HepG2 (cell line): ENCODE results near the gene EPS8. TPM values are rescaled to one million over a fixed set of nuclear protein-coding genes. Genes with fewer than 3 reads are reported as not detected.

Experiments
- ATAC-seq: fragments of 200-7000 bp; cut with Tn5 transposase; 3 replicates; pipeline ENCODE4 v1.9.1; 2020; ENCODE audit warnings: mild to moderate bottlenecking, moderate library complexity
- BruUV-seq: library from RNA; stranded (reverse); fragments of 400-500 nt; replicated peaks from 2 replicates; lab custom pipeline; 2021; lab: Mats Ljungman, UMichigan
- CTCF ChIA-PET: fragments of 300-600 bp; formaldehyde crosslinking; extraction: SDS; loops from one replicate; lab custom pipeline; 2021; ENCODE audit warnings: low total read pairs, inconsistent platforms, low intra/inter-chr PET ratio; lab: Yijun Ruan, JAX
- POLR2A ChIA-PET: fragments of 350-600 bp; sonication (Branson Sonifier 250); formaldehyde crosslinking; loops from one replicate; lab custom pipeline; 2020; ENCODE audit warnings: antibody characterized with exemption, inconsistent platforms; lab: Yijun Ruan, JAX
- DNase-seq: peaks from one replicate; pipeline ENCODE4 v3.0.0-alpha.2; 2015; ENCODE audit warnings: low spot score
- FAIRE-seq: peaks from 3 replicates; lab custom pipeline; 2011; peaks lifted over from hg19 to GRCh38; lab: Jason Lieb, UNC
- H2AFZ ChIP-seq: one replicate; pipeline ENCODE4 v1.6.1; 2011; ENCODE audit warnings: low read length, inconsistent platforms
- H3K27ac ChIP-seq: fragments of 300-600 bp; 3 replicates; pipeline ENCODE4 v1.8.0; 2011; ENCODE audit warnings: mixed run types, mild to moderate bottlenecking, mixed read lengths, low read length, inconsistent platforms; ENCODE audit not compliant: insufficient read depth; ENCODE audit errors: extremely low read length
- H3K27me3 ChIP-seq, 2 experiments: fragments of 200-600 bp in 1 of 2; 2 replicates in 1 of 2; 3 replicates in 1 of 2; pipeline versions ENCODE4 v1.6.0 to v1.8.0; 2011; ENCODE audit warnings: low read length in 2 of 2, mild to moderate bottlenecking in 2 of 2, moderate library complexity in 2 of 2, inconsistent platforms in 1 of 2; ENCODE audit not compliant: insufficient read depth in 2 of 2, control insufficient read depth in 1 of 2
- H3K36me3 ChIP-seq, 2 experiments: fragments of 200-600 bp in 1 of 2; replicated peaks in 1 of 2; 2 replicates in 1 of 2; 3 replicates in 1 of 2; pipeline versions ENCODE4 v1.5.1 to v1.8.0; 2011; ENCODE audit warnings: low read length in 2 of 2, inconsistent platforms in 1 of 2; ENCODE audit not compliant: insufficient read depth in 2 of 2, control insufficient read depth in 1 of 2
- H3K4me1 ChIP-seq: 2 replicates; pipeline ENCODE4 v1.5.1; 2012; ENCODE audit warnings: low read length, inconsistent platforms; ENCODE audit not compliant: insufficient read depth
- H3K4me2 ChIP-seq: 2 replicates; pipeline ENCODE4 v1.6.0; 2011; ENCODE audit warnings: low read depth, low read length, inconsistent platforms
- H3K4me3 ChIP-seq, 3 experiments: fragments of 200-600 bp in 1 of 3; sonication (generic), shearing (Covaris generic) in 1 of 3; replicated peaks in 1 of 3; 2 replicates each; pipeline ENCODE4 v1.5.1; 2011 to 2016; ENCODE audit warnings: low read length in 3 of 3, inconsistent platforms in 2 of 3, low read depth in 2 of 3, mild to moderate bottlenecking in 2 of 3, control low read depth in 1 of 3, mixed read lengths in 1 of 3; ENCODE audit not compliant: insufficient read depth in 1 of 3
- H3K79me2 ChIP-seq: one replicate; pipeline ENCODE4 v1.6.1; 2011; ENCODE audit warnings: low read length, inconsistent platforms; ENCODE audit not compliant: insufficient read depth
- H3K9ac ChIP-seq: 2 replicates; pipeline ENCODE4 v1.6.0; 2011; ENCODE audit warnings: mild to moderate bottlenecking, low read depth, low read length, inconsistent platforms; ENCODE audit not compliant: insufficient read depth
- H3K9me3 ChIP-seq: 2 replicates; pipeline ENCODE4 v1.5.1; 2012; ENCODE audit warnings: mild to moderate bottlenecking, low read length
- H4K20me1 ChIP-seq: 2 replicates; pipeline ENCODE4 v1.6.0; 2011; ENCODE audit warnings: inconsistent platforms, mild to moderate bottlenecking, low read length, moderate library complexity; ENCODE audit not compliant: insufficient read depth
- HOXA3 ChIP-seq: sonication (generic); formaldehyde crosslinking; IDR thresholded peaks from 2 replicates; pipeline ENCODE4 v1.5.0; 2020; ENCODE audit warnings: missing genetic modification reagents
- KAT7 ChIP-seq: IDR thresholded peaks from 2 replicates; pipeline ENCODE4 v1.6.1; 2018; ENCODE audit warnings: borderline replicate concordance, missing compliant biosample characterization
- MTA1 ChIP-seq: sonication (generic); formaldehyde crosslinking; IDR thresholded peaks from 2 replicates; pipeline ENCODE4 v1.4.0; 2020; ENCODE audit warnings: missing genetic modification reagents, mild to moderate bottlenecking, borderline replicate concordance
- PCBP1 ChIP-seq: fragments of 200-400 bp; formaldehyde crosslinking; IDR thresholded peaks from 2 replicates; pipeline ENCODE4 v1.6.1; 2017; ENCODE audit warnings: mild to moderate bottlenecking, low read depth, low read length, borderline replicate concordance
- SALL2 ChIP-seq: sonication (generic); formaldehyde crosslinking; IDR thresholded peaks from 2 replicates; pipeline ENCODE4 v1.8.1; 2023; ENCODE audit warnings: mild to moderate bottlenecking, missing genetic modification reagents, inconsistent platforms
- SMC3 ChIP-seq: IDR thresholded peaks from 2 replicates; pipeline ENCODE4 v1.6.1; 2011; ENCODE audit warnings: low read length, improper control_type of control experiment
- STAG1 ChIP-seq: sonication (generic); formaldehyde crosslinking; IDR thresholded peaks from 2 replicates; pipeline ENCODE4 v1.4.0; 2020; ENCODE audit warnings: missing genetic modification reagents
- ZNF563 ChIP-seq: sonication (generic); formaldehyde crosslinking; IDR thresholded peaks from 2 replicates; pipeline ENCODE4 v1.8.0; 2022; ENCODE audit warnings: mild to moderate bottlenecking, moderate library complexity, missing genetic modification reagents
- ZNF670 ChIP-seq: sonication (generic); formaldehyde crosslinking; IDR thresholded peaks from 2 replicates; pipeline ENCODE4 v1.8.0; 2022; ENCODE audit warnings: mild to moderate bottlenecking, missing genetic modification reagents, borderline replicate concordance
- ZNF749 ChIP-seq: sonication (generic); formaldehyde crosslinking; IDR thresholded peaks from 2 replicates; pipeline ENCODE4 v1.8.0; 2022; ENCODE audit warnings: mild to moderate bottlenecking, missing genetic modification reagents, moderate library complexity, borderline replicate concordance
- ZNF891 ChIP-seq: sonication (generic); formaldehyde crosslinking; IDR thresholded peaks from 2 replicates; pipeline ENCODE4 v1.5.0; 2020; ENCODE audit warnings: mild to moderate bottlenecking, missing genetic modification reagents
- ZSCAN30 ChIP-seq: sonication (generic); formaldehyde crosslinking; IDR thresholded peaks from 2 replicates; pipeline ENCODE4 v1.5.0; 2020; ENCODE audit warnings: mild to moderate bottlenecking, missing genetic modification reagents
- WGBS: methylation state at CpG from one replicate; pipeline ENCODE4 v1.1.6; 2017; ENCODE audit warnings: low lambda C conversion rate; 5-methylcytosine and 5-hydroxymethylcytosine counted together
- in situ Hi-C: cut with HindIII; loops from 2 replicates; pipeline ENCODE4 v1.10.0; 2017; ENCODE audit warnings: low pct_unique_long_range_greater_than_20kb; ENCODE audit not compliant: extremely low pct_ligation_motif_present
- intact Hi-C: fragments of 100-400 bp; cut with micrococcal nuclease; formaldehyde crosslinking; loops from one replicate; pipeline ENCODE4 v1.10.0; 2022; ENCODE audit not compliant: unreplicated experiment
- polyA plus RNA-seq, 8 experiments: library from polyadenylated mRNA; depleted of rRNA in 3 of 8; stranded (reverse) in 7 of 8; unstranded in 1 of 8; fragments of >200 nt; fragmentation: Illumina TruSeq in 4 of 8; extraction: Trizol in 4 of 8; gene quantifications; 2 replicates each; pipeline versions ENCODE4 v1.2.1 to v1.2.3, GENCODE V29; 2011 to 2016; ENCODE audit warnings: low read depth in 4 of 8, missing spikeins in 1 of 8, mixed read lengths in 1 of 8; ENCODE audit not compliant: insufficient read depth in 1 of 8
- total RNA-seq, 5 experiments: library from RNA; depleted of rRNA; stranded (reverse); fragments of >200 nt; fragmentation: Illumina TruSeq; extraction: Trizol; gene quantifications; 2 replicates each; pipeline ENCODE4 v1.2.3, GENCODE V29; 2016; ENCODE audit warnings: low read depth in 1 of 5
- TF ChIP-seq, protein P1 (sequence below): sonication (generic); formaldehyde crosslinking; IDR thresholded peaks from 2 replicates; pipeline ENCODE4 v1.5.0; 2020; ENCODE audit warnings: mild to moderate bottlenecking, missing genetic modification reagents, moderate library complexity
- TF ChIP-seq, protein P2 (sequence below): sonication (generic); formaldehyde crosslinking; IDR thresholded peaks from 2 replicates; pipeline ENCODE4 v1.4.0; 2020; ENCODE audit warnings: missing genetic modification reagents

Gene EPS8
- total and polyA plus RNA-seq, 2 of the 13 experiments (the other 11 are each of a cell fraction or from before 2014, with no cell fraction given) = 37.1 to 43.4 TPM

DNA sequence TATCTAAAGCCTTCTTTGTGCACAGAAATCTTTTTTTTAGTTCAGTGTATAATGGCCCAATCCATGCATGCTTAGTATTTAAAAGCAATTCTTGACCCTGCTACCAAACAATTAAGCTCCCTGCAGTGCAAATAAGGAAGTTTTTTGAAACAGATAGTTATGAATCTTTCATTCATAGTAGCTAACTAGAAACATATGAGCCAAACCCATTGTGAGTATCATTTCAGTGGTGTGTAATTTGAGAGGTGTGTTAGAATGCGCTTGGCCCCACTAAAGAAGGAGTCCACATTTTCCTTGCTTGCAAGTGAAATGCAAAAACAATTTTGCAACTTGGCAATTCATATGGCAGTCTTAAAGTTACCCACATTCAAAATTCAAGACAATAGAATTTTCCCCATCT, 14.4 kb downstream of the EPS8 start:
- Histone ChIP-seq H3K9ac (no peak overlapping the region), H3K36me3 (no peaks in the 10 kb centered on the region), H3K4me3 (no peak overlapping the region), H3K27me3 (no peaks in the 10 kb centered on the region), H3K4me2 (no peak overlapping the region), H3K27ac (no peak overlapping the region), H4K20me1 (0 out of 2 replicates have a peak, but pooled peaks cover 3% of the 10 kb centered on the region), H3K4me1 (peaks cover 42% of the 10 kb centered on the region), H3K9me3 (no peaks in the 10 kb centered on the region), H2AFZ (no peak overlapping the region), H3K79me2 (peaks cover 83% of the 10 kb centered on the region)
- in situ Hi-C loops = no loop called here
- ChIA-PET POLR2A (interaction anchor here (0.6 kb wide), 1 partner anchor 59 kb away, joined by 3 read pairs; no protein-coding TSS in a partner anchor), CTCF (no interaction called here)
- ATAC-seq (no peak), FAIRE-seq (no peak), DNase-seq (no peak)
- 100% methylated on average over 1 of the region's 1 CpG for WGBS
- intact Hi-C loops = no loop called here
- TF ChIP-seq SMC3 = no peak
- no peak for TF ChIP-seq KAT7 (CRISPR knock-in tag)
- no peak for TF ChIP-seq ZNF563 (CRISPR knock-in tag)
- no TSS peak for BruUV-seq

DNA sequence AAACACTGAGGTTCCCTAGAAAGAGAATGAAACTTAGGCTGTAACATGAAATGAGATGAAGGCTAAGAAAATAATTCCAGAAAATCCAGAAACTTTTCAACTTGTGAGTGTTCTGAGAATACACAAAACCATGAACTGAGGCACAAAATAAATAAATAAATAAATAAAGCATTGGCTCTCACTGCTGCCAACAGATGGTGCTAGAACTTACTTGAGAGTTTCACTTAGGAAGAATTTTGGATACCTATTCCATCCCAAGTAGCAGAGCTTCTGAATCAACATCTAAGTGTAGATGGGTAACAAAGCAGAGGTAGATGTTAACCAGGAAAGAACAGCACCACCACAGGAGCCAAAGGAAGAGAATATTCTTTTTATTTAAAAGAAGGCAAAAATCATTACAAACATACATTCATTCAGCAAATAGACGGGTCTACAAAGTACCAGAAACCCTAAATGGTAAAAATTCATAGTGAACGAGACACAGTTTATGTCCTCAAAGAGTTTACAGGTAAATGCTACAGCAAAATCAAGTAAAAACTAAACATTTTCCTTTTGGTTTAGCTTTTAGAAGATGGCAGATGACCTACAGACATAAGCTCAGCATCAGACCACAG, 16.7 kb downstream of the EPS8 start:
- Histone ChIP-seq H4K20me1 (0 out of 2 replicates have a peak, but pooled peaks cover 3% of the 10 kb centered on the region), H3K9ac (no peak overlapping the region), H3K27me3 (no peaks in the 10 kb centered on the region), H3K4me2 (no peak overlapping the region), H3K9me3 (no peaks in the 10 kb centered on the region), H2AFZ (no peak overlapping the region), H3K79me2 (peaks cover 71% of the 10 kb centered on the region), H3K4me1 (peaks cover 22% of the 10 kb centered on the region), H3K36me3 (no peaks in the 10 kb centered on the region), H3K27ac (no peak overlapping the region), H3K4me3 (no peak overlapping the region)
- no TSS peak for BruUV-seq
- no peak for FAIRE-seq
- ChIA-PET POLR2A (interaction anchor here (0.9 kb wide), 1 partner anchor 16 kb away, joined by 4 read pairs; the partner anchor contains the start of gene EPS8), CTCF (interaction anchor here (1.9 kb wide), 1 partner anchor 84 kb away, joined by 14 read pairs; no protein-coding TSS in a partner anchor)
- TF ChIP-seq ZSCAN30 (CRISPR knock-in tag) (no peak), SMC3 (peak; percentile 34; the same call in 1 of the 2 replicates), ZNF891 (CRISPR knock-in tag) (no peak), STAG1 (CRISPR knock-in tag) (peak; percentile 50), ZNF749 (CRISPR knock-in tag) (no peak), PCBP1 (no peak), MTA1 (CRISPR knock-in tag) (no peak), HOXA3 (CRISPR knock-in tag) (no peak), ZNF670 (CRISPR knock-in tag) (no peak), SALL2 (CRISPR knock-in tag) (no peak)
- TF ChIP-seq, protein P1, sequence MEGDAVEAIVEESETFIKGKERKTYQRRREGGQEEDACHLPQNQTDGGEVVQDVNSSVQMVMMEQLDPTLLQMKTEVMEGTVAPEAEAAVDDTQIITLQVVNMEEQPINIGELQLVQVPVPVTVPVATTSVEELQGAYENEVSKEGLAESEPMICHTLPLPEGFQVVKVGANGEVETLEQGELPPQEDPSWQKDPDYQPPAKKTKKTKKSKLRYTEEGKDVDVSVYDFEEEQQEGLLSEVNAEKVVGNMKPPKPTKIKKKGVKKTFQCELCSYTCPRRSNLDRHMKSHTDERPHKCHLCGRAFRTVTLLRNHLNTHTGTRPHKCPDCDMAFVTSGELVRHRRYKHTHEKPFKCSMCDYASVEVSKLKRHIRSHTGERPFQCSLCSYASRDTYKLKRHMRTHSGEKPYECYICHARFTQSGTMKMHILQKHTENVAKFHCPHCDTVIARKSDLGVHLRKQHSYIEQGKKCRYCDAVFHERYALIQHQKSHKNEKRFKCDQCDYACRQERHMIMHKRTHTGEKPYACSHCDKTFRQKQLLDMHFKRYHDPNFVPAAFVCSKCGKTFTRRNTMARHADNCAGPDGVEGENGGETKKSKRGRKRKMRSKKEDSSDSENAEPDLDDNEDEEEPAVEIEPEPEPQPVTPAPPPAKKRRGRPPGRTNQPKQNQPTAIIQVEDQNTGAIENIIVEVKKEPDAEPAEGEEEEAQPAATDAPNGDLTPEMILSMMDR = peak; percentile 42
- TF ChIP-seq, protein P2, sequence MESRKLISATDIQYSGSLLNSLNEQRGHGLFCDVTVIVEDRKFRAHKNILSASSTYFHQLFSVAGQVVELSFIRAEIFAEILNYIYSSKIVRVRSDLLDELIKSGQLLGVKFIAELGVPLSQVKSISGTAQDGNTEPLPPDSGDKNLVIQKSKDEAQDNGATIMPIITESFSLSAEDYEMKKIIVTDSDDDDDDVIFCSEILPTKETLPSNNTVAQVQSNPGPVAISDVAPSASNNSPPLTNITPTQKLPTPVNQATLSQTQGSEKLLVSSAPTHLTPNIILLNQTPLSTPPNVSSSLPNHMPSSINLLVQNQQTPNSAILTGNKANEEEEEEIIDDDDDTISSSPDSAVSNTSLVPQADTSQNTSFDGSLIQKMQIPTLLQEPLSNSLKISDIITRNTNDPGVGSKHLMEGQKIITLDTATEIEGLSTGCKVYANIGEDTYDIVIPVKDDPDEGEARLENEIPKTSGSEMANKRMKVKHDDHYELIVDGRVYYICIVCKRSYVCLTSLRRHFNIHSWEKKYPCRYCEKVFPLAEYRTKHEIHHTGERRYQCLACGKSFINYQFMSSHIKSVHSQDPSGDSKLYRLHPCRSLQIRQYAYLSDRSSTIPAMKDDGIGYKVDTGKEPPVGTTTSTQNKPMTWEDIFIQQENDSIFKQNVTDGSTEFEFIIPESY = no peak
- 96% methylated on average over 2 of the region's 2 CpGs for WGBS
- intact Hi-C loops = no loop called here
- ATAC-seq = no peak
- peak; percentile 19 for DNase-seq
- in situ Hi-C loops = no loop called here
